Measurements from ENCODE around the gene APH1B. TPM values are rescaled to one million over a fixed set of nuclear protein-coding genes. Genes with fewer than 3 reads are reported as not detected.

APH1B gene
- total RNA-seq (2011; cell fraction: chromatin; rRNA removed; ENCODE audit: low replicate concordance) = 10.5 and 13.7 TPM in 2 replicates
- 7.7 and 8.8 TPM in 2 replicates for total RNA-seq (2011; cell fraction: nucleolus; rRNA removed)
- total RNA-seq (2011; cell fraction: nucleoplasm; rRNA removed) = 13.9 and 14.7 TPM in 2 replicates
- total RNA-seq (2014; rRNA removed) (4.9 and 5.1 TPM in 2 replicates), total RNA-seq (2014; rRNA removed; fragmentation: Illumina TruSeq; extraction: Trizol) (9.0 and 9.1 TPM in 2 replicates), total RNA-seq (2015; rRNA removed; fragmentation: Illumina TruSeq; extraction: Trizol) (8.9 and 9.6 TPM in 2 replicates), total RNA-seq (2021) (9.7 and 10.6 TPM in 2 replicates), polyA plus RNA-seq (2011; rRNA removed) (4.8 and 7.0 TPM in 2 replicates), polyA plus RNA-seq (2014; fragmentation: Illumina TruSeq; extraction: Trizol) (6.1 and 6.9 TPM in 2 replicates), polyA plus RNA-seq (2014; fragmentation: Nextera tagmentation; extraction: Ambion mirVana) (1 to 10 TPM; 7.0 to 8.7 TPM), polyA plus RNA-seq (2014; rRNA removed) (6.8 and 7.3 TPM in 2 replicates), polyA minus RNA-seq (2011; rRNA and poly(A)+ RNA removed) (4.6 and 6.9 TPM in 2 replicates), Bru-seq, nascent RNA (percentile 63 among the genes with signal in this experiment), BruChase-seq, experiment 1, labeled RNA remaining after a 2-hour chase (percentile 71 among the genes with signal in this experiment), BruChase-seq, experiment 2, labeled RNA remaining after a 6-hour chase (percentile 67 among the genes with signal in this experiment)
- 3.0 and 3.2 TPM in 2 replicates for polyA plus RNA-seq (2011; cell fraction: cytosol; rRNA removed)
- polyA plus RNA-seq (2011; cell fraction: nucleus; rRNA removed) = 7.9 and 9.8 TPM in 2 replicates
- 9.1 and 10.8 TPM in 2 replicates for polyA plus RNA-seq (2012)
- 3.6 and 8.8 TPM in 2 replicates for polyA minus RNA-seq (2011; cell fraction: cytosol; rRNA and poly(A)+ RNA removed)
- polyA minus RNA-seq (2011; cell fraction: nucleus; rRNA and poly(A)+ RNA removed) = 5.0 and 5.1 TPM in 2 replicates
- long read RNA-seq, experiment 1, full-length matches to known transcripts = 9 of 17 reads
- long read RNA-seq, experiment 1, partial matches to known transcripts = 2 of 17 reads
- long read RNA-seq, experiment 1, other reads (novel, unspliced or antisense) = 6 of 17 reads
- long read RNA-seq, experiment 2, full-length matches to known transcripts = 2 of 5 reads
- long read RNA-seq, experiment 2, partial matches to known transcripts = 0 of 5 reads
- long read RNA-seq, experiment 2, other reads (novel, unspliced or antisense) = 3 of 5 reads
- long read RNA-seq, experiment 3, full-length matches to known transcripts = 4 of 4 reads
- long read RNA-seq, experiment 3, partial matches to known transcripts = 0 of 4 reads
- long read RNA-seq, experiment 3, other reads (novel, unspliced or antisense) = 0 of 4 reads

DNA sequence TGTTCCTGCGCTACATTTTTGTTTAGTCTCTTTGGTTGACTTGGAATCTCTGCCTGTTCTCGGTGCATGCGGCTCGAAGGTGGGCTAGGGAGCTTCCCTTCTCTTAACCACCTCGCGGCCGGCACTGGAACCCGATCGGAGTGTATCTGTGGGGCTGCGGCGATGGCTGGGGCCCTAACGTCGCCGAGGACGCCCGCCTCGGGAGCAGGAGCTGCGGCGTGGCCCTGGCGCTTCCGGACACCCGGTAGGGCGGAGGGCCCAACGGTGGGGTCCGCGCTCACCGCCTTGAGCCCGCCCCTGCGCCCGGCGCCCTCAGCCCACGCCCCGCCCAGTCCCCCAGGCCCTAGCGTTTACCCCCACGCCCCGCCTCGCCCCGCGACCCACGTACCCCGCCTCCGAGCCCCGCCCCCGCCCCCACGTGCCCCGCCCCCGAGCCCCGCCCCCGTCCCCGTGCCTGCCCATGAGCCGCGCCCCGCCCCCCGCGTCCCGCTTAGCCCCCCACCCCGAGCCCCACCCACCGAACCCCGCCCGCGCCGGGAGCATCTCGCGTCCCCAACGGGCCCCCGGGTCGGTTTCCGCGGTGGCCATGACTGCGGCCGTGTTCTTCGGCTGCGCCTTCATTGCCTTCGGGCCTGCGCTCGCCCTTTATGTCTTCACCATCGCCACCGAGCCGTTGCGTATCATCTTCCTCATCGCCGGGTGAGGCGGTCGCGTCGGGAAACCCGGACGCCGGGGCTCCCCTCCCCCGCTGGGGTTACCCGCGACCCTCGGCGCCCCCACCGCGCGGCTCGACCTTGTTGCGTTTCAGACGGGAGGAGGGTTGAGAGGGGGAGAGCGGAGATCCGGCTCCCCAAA lies at the start of gene APH1B:
APH1B (plus strand) TSS at position 568 of the 855 bp plus-strand sequence; CDS start at position 587, 19 bp downstream.
- Histone ChIP-seq H3K9me1 (ENCODE audit: control insufficient read depth, insufficient read depth, low read length) (no peaks in the 10 kb centered on the region), H3K27me3 (ENCODE audit: control insufficient read depth in 2 of 2, insufficient read depth in 2 of 2, low read length in 2 of 2) (no peaks in the 10 kb centered on the region), H3K79me2 (ENCODE audit: control insufficient read depth, insufficient read depth, low read length) (no peaks in the 10 kb centered on the region), H3K4me1 (replicated peaks in 1 of 2; ENCODE audit: control insufficient read depth in 2 of 2, insufficient read depth in 2 of 2, low read length in 2 of 2) (peaks cover 12 to 18% of the 10 kb centered on the region in 2 experiments; a peak in 4 of 5 replicates), H3K4me2 (ENCODE audit: insufficient read depth, low read length) (peak within 1 kb of the TSS; percentile 86), H3K9ac (ENCODE audit: insufficient read depth in 1 of 2, low read depth in 2 of 2, low read length in 2 of 2) (peak within 1 kb of the TSS; percentile 86 to 94), H3K36me3 (ENCODE audit: control insufficient read depth, insufficient read depth, low read length) (0 out of 3 replicates have a peak, but pooled peaks cover 3% of the 10 kb centered on the region), H3K4me3 (peak within 1 kb of the TSS; percentile 65), H2AFZ (ENCODE audit: low read depth, low read length) (peak within 1 kb of the TSS; percentile 95), H3K9me3 (replicated peaks; ENCODE audit: control insufficient read depth, insufficient read depth, low read depth, low read length) (no peaks in the 10 kb centered on the region), H4K20me1 (replicated peaks; ENCODE audit: control insufficient read depth, insufficient read depth, low read length) (no peaks in the 10 kb centered on the region), H3K27ac (ENCODE audit: extremely low read depth, low read depth, low read length) (peak within 1 kb of the TSS; percentile 82)
- in situ Hi-C loops (cut with MboI) = loop anchor here (25.0 kb wide), 1 partner anchor 785 kb away; no protein-coding TSS in a partner anchor
- WGBS (ENCODE audit: insufficient coverage, low coverage, missing lambda C conversion rate) = under 1% methylated on average over 30 of the region's 102 CpGs
- DNase-seq (ENCODE audit: extremely low read depth in 1 of 4, low spot score in 3 of 4) = peak; percentile 89 to 96 (median 94)
- no TSS peak for BruUV-seq (replicated peaks)
- peak; percentile 93 for ATAC-seq
- intact Hi-C loops (cut with micrococcal nuclease) = loop anchor here (2.0 to 5.0 kb wide), 2 partner anchors 85 to 120 kb away; partner anchors contain the start of gene RPS27L
- no peak for FAIRE-seq
- POLR2A ChIA-PET = interaction anchor here (0.5 to 1.4 kb wide), 14 partner anchors 10 to 1213 kb away, joined by 3 to 6 read pairs (median 3); partner anchors contain the start of gene USP3
- CTCF ChIA-PET (ENCODE audit: low intra/inter-chr PET ratio) = interaction anchor here (0.8 kb wide), 1 partner anchor 125 kb away, joined by 3 read pairs; no protein-coding TSS in a partner anchor
- TF ChIP-seq SMARCE1 (IDR thresholded peaks at IDR 0.05) (0 out of 2 replicates have a peak, but pooled peaks have one; percentile 13), RNF2 (IDR thresholded peaks at IDR 0.05) (peak; percentile 53; the same call in 1 of the 2 replicates), RHOXF2B (CRISPR knock-in tag; conservative IDR thresholded peaks at IDR 0.05) (peak; percentile 59; the same call in 1 of the 2 replicates), ZBTB7A (IDR thresholded peaks at IDR 0.05; ENCODE audit: borderline replicate concordance, control insufficient read depth, low read depth, low read length) (peak; percentile 95), SMARCA4 (IDR thresholded peaks at IDR 0.05) (peak; percentile 56), SMAD4 (CRISPR knock-in tag; conservative IDR thresholded peaks at IDR 0.05) (peak; percentile 23), ZNF316 (IDR thresholded peaks at IDR 0.05) (no peak), ATF1 (CRISPR knock-in tag; IDR thresholded peaks at IDR 0.05) (no peak), ATF1 (tag; IDR thresholded peaks at IDR 0.05) (peak; percentile 31; the same call in 1 of the 2 replicates), PHF8 (IDR thresholded peaks at IDR 0.05; ENCODE audit: borderline replicate concordance, low read length) (peak; percentile 83), TAF9B (IDR thresholded peaks at IDR 0.05; ENCODE audit: partially characterized antibody) (no peak), CXXC5 (CRISPR knock-in tag; IDR thresholded peaks at IDR 0.05) (peak; percentile 74), ELF2 (CRISPR knock-in tag; IDR thresholded peaks at IDR 0.05) (peak; percentile 22; the same call in 1 of the 2 replicates), NFRKB (IDR thresholded peaks at IDR 0.05; ENCODE audit: low read depth) (peak; percentile 30; the same call in 1 of the 2 replicates), NR2F6 (CRISPR knock-in tag; IDR thresholded peaks at IDR 0.05) (no peak)
- TF ChIP-seq, protein P1, sequence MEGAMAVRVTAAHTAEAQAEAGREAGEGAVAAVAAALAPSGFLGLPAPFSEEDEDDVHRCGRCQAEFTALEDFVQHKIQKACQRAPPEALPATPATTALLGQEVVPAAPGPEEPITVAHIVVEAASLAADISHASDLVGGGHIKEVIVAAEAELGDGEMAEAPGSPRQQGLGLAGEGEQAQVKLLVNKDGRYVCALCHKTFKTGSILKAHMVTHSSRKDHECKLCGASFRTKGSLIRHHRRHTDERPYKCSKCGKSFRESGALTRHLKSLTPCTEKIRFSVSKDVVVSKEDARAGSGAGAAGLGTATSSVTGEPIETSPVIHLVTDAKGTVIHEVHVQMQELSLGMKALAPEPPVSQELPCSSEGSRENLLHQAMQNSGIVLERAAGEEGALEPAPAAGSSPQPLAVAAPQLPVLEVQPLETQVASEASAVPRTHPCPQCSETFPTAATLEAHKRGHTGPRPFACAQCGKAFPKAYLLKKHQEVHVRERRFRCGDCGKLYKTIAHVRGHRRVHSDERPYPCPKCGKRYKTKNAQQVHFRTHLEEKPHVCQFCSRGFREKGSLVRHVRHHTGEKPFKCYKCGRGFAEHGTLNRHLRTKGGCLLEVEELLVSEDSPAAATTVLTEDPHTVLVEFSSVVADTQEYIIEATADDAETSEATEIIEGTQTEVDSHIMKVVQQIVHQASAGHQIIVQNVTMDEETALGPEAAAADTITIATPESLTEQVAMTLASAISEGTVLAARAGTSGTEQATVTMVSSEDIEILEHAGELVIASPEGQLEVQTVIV (CRISPR knock-in tag; IDR thresholded peaks at IDR 0.05; ENCODE audit: borderline replicate concordance) = no peak
